Activated CD8-positive, alpha-beta T cell treated with anti-CD3 and anti-CD28 coated beads for 36 hours (primary cell): ENCODE data around the gene DYDC1. TPM values are rescaled to one million over a fixed set of nuclear protein-coding genes. Genes with fewer than 3 reads are reported as not detected.

Experiments
- ATAC-seq: fragments of 200-7000 bp; cut with Tn5 transposase; one replicate; pipeline ENCODE4 v1.10.0; 2021; ENCODE audit warnings: mild to moderate bottlenecking, moderate library complexity
- CTCF ChIA-PET: fragments of 350-600 bp; sonication (Branson Sonifier 250); formaldehyde crosslinking; loops from one replicate; lab custom pipeline; 2021; ENCODE audit warnings: antibody characterized with exemption; lab: Charles Lee
- POLR2A ChIA-PET: fragments of 350-600 bp; sonication (Branson Sonifier 250); formaldehyde crosslinking; loops from one replicate; lab custom pipeline; 2021; ENCODE audit warnings: antibody characterized with exemption; lab: Charles Lee
- DNase-seq: peaks from one replicate; pipeline ENCODE4 v3.0.0-alpha.2; 2020
- H3K27ac Mint-ChIP-seq: one replicate; pipeline ENCODE4 v1.8.0; 2021; ENCODE audit warnings: mild to moderate bottlenecking, mixed read lengths
- H3K27me3 Mint-ChIP-seq: one replicate; pipeline ENCODE4 v1.8.0; 2021; ENCODE audit warnings: mixed read lengths
- H3K36me3 Mint-ChIP-seq: one replicate; pipeline ENCODE4 v1.8.0; 2021; ENCODE audit warnings: low read depth, mixed read lengths
- H3K4me1 Mint-ChIP-seq: one replicate; pipeline ENCODE4 v1.8.0; 2021; ENCODE audit warnings: low read depth, mixed read lengths
- H3K4me3 Mint-ChIP-seq: one replicate; pipeline ENCODE4 v1.8.0; 2021; ENCODE audit warnings: mild to moderate bottlenecking, moderate library complexity, mixed read lengths
- H3K9me3 Mint-ChIP-seq: one replicate; pipeline ENCODE4 v1.8.0; 2021; ENCODE audit warnings: mixed read lengths
- intact Hi-C: fragments of 100-400 bp; cut with micrococcal nuclease; formaldehyde crosslinking; loops from one replicate; pipeline ENCODE4 v1.10.0; 2022
- total RNA-seq, 2 experiments: library from RNA; stranded (reverse); gene quantifications; one replicate each; pipeline ENCODE4 v1.2.3, GENCODE V29; 2021
- TF ChIP-seq, protein P1 (sequence below): fragments of 200-600 bp; IDR thresholded peaks from one replicate; pipeline ENCODE4 v1.8.0; 2022; ENCODE audit warnings: antibody characterized with exemption, mild to moderate bottlenecking

DYDC1 gene
- total RNA-seq, result not detected

DNA sequence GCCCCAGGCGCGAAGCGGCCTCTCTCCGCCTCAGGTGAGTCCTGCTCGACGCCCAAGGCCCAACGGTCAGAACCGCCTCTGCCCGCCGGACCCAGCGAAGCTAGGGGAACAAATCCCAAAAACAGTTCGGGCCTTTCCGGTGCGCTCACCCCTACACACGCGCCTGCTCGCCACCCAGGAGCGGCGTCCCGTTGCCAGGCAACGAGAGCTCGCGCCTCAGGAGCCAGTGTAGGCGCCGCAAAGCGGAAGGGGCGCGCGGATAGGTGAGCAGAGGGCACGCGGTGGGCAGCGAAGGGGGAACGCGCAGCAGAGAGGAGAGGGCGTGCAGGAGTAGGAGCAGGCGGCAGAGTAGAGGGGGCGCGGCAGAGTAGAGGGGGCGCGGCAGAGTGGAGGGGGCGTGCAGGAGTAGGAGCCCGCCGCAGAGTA lies at the start of gene DYDC1, which contains the start of gene DYDC2:
Gene DYDC1 (minus strand): TSS at position 193 of the 426 bp plus-strand sequence. CDS start 4,154 bp downstream, outside the sequence.
Gene DYDC2 (plus strand): TSS at position 219 of the 426 bp plus-strand sequence. CDS start 5,663 bp downstream, outside the sequence.
- Mint-ChIP-seq H3K27ac (no peak within 1 kb of the TSS), H3K36me3 (no peaks in the 10 kb centered on the region), H3K9me3 (peaks cover 1% of the 10 kb centered on the region), H3K4me3 (peak within 1 kb of the TSS; percentile 66), H3K4me1 (peaks cover 5% of the 10 kb centered on the region), H3K27me3 (peaks cover 26% of the 10 kb centered on the region)
- TF ChIP-seq, protein P1, sequence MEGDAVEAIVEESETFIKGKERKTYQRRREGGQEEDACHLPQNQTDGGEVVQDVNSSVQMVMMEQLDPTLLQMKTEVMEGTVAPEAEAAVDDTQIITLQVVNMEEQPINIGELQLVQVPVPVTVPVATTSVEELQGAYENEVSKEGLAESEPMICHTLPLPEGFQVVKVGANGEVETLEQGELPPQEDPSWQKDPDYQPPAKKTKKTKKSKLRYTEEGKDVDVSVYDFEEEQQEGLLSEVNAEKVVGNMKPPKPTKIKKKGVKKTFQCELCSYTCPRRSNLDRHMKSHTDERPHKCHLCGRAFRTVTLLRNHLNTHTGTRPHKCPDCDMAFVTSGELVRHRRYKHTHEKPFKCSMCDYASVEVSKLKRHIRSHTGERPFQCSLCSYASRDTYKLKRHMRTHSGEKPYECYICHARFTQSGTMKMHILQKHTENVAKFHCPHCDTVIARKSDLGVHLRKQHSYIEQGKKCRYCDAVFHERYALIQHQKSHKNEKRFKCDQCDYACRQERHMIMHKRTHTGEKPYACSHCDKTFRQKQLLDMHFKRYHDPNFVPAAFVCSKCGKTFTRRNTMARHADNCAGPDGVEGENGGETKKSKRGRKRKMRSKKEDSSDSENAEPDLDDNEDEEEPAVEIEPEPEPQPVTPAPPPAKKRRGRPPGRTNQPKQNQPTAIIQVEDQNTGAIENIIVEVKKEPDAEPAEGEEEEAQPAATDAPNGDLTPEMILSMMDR, result no peak
- POLR2A ChIA-PET, result no interaction called here
- intact Hi-C loops, result no loop called here
- CTCF ChIA-PET, result interaction anchor here (1.0 to 1.8 kb wide), 2 partner anchors 21 to 155 kb away, joined by 3 to 13 read pairs; no protein-coding TSS in a partner anchor
- DNase-seq (peak; percentile 79), ATAC-seq (peak; percentile 96)

DNA sequence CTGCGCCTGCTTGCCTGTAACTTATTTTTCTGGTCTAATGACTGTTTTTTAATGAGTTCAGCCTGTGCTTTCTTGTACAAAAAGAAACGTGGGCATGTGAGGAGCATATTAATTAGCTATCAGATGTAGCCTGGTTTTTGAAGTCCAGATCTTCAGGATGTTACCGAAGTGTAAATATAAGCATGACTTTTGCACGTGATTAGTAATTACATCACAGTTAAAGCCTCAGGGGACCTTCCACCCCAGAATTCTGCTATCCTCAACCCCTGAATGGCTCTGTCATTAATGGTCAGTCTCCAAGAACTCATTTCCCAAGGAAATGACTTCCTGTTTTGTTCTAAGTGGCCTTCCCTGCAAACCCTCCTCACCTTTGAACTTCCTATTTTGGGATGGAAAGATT lies 49.6 kb upstream of the DYDC1 start:
- ATAC-seq (no peak), DNase-seq (no peak)
- intact Hi-C loops, result no loop called here
- Mint-ChIP-seq H3K36me3 (no peaks in the 10 kb centered on the region), H3K9me3 (no peaks in the 10 kb centered on the region), H3K27me3 (peaks cover 3% of the 10 kb centered on the region), H3K27ac (no peak overlapping the region), H3K4me3 (no peak overlapping the region), H3K4me1 (peaks cover 16% of the 10 kb centered on the region)
- CTCF ChIA-PET, result interaction anchor here (0.9 to 4.1 kb wide), 8 partner anchors 9 to 242 kb away, joined by 3 to 34 read pairs (median 5); no protein-coding TSS in a partner anchor
- POLR2A ChIA-PET, result interaction anchor here (0.8 kb wide), 1 partner anchor 106 kb away, joined by 3 read pairs; no protein-coding TSS in a partner anchor
- TF ChIP-seq, protein P1, result no peak

DNA sequence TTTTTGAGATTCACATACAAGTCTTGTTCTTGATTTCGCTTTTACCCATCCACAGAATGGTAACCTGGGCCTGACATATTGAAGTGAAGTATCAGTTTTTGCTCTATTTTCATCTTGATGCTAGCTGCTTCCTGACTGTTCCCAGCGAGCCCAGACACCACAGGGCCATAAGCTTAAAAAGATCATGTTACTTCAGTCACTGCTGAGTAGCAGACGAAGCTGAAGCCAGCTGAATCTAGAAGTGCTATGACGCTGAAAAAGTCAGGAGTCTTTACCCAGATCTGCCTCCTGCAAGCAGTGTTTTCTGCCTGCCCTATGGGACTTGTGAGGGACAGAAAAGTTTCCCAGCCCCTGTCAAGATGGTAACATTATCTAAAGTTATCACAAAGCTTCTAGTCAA lies 49.1 kb upstream of the DYDC1 start:
- H3K4me1 Mint-ChIP-seq, result peaks cover 11% of the 10 kb centered on the region
- H3K9me3 Mint-ChIP-seq, result no peaks in the 10 kb centered on the region
- no peak overlapping the region for H3K4me3 Mint-ChIP-seq
- no peak for DNase-seq
- no peak overlapping the region for H3K27ac Mint-ChIP-seq
- peaks cover 3% of the 10 kb centered on the region for H3K27me3 Mint-ChIP-seq
- CTCF ChIA-PET, result interaction anchor here (0.9 to 4.1 kb wide), 8 partner anchors 9 to 241 kb away, joined by 3 to 34 read pairs (median 5); no protein-coding TSS in a partner anchor
- POLR2A ChIA-PET, result interaction anchor here (0.8 kb wide), 1 partner anchor 107 kb away, joined by 3 read pairs; no protein-coding TSS in a partner anchor
- TF ChIP-seq, protein P1, result no peak
- no peaks in the 10 kb centered on the region for H3K36me3 Mint-ChIP-seq
- no peak for ATAC-seq
- intact Hi-C loops, result no loop called here

DNA sequence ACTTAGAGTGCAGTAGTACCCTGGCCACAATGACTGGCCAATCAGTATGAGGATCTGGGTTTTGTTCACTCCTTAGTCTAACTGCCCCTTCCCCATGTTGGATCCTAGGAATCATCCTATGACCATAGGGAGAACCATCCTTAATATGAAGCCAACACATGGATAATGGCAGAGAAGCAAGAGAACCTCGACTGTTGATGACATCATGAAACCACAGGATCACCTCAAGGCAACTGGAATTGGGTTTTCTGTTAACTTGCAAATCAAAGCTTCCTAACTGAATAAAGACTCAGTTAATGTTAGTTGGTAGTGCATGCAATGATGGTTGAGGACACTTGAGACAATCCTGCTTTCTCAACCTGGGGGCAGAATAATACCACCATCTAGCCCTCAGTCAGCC lies 48.5 kb upstream of the DYDC1 start:
- Mint-ChIP-seq H3K27me3 (peaks cover 3% of the 10 kb centered on the region), H3K4me3 (no peak overlapping the region), H3K9me3 (no peaks in the 10 kb centered on the region), H3K4me1 (peaks cover 9% of the 10 kb centered on the region), H3K36me3 (no peaks in the 10 kb centered on the region), H3K27ac (no peak overlapping the region)
- DNase-seq (no peak), ATAC-seq (no peak)
- TF ChIP-seq, protein P1, result no peak
- ChIA-PET POLR2A (no interaction called here), CTCF (interaction anchor here (0.9 to 4.1 kb wide), 8 partner anchors 8 to 240 kb away, joined by 3 to 34 read pairs (median 5); no protein-coding TSS in a partner anchor)
- intact Hi-C loops, result no loop called here

DNA sequence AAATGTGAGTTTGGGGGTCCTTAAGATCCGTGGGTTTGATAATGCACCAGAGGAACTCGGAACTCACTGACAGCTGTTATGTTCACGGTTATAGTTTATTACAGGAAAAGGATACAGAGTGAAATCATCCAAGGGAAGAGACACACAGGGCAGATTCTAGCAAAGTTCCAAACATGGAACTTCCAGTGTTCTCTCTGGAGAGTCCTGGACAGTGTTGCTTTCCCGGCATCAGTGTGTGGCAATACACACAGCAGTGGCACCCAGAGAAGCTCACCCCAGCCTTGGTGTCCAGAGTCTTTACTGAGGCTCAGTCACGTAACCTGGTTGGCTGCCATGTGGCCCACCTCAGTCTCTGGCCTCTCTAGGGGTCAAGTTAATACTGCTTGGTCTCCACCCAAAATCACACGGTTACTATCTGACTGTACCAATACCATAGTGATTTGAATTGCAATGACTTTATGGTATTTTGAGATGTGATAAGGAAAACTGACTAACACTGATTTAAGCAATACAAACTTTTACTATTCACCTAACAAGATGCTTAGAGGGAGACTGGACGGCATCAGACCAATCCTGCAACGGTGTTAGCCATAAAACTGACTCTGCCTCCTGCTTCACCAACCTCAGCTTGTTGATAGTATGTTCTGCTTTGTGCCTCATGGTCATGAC lies 43.7 kb upstream of the DYDC1 start:
- intact Hi-C loops, result no loop called here

More for the DNA sequence above, 43.7 kb upstream of the DYDC1 start:
- ChIA-PET CTCF (no interaction called here), POLR2A (no interaction called here)
- TF ChIP-seq, protein P1, result no peak
- Mint-ChIP-seq H3K27me3 (no peaks in the 10 kb centered on the region), H3K9me3 (no peaks in the 10 kb centered on the region), H3K27ac (no peak overlapping the region), H3K36me3 (no peaks in the 10 kb centered on the region), H3K4me1 (no peaks in the 10 kb centered on the region), H3K4me3 (no peak overlapping the region)
- ATAC-seq (no peak), DNase-seq (no peak)
